Caki2 (cell line): ENCODE measurements around the gene STXBP5. TPM values are rescaled to one million over a fixed set of nuclear protein-coding genes. Genes with fewer than 3 reads are reported as not detected.
A peak's percentile ranks its signal among the peaks of the same experiment; 100 is the strongest.
"Not testable (repeated sequence)": the region's sequence is repeated elsewhere in the genome, so short reads cannot be mapped to it uniquely, and the experiment has no call there.

Source experiments
- DNase-seq: peaks from one replicate; pipeline ENCODE4 v3.0.0-alpha.2; 2015; ENCODE audit warnings: low read depth
- in situ Hi-C: cut with HindIII; loops from 2 replicates; pipeline ENCODE4 v1.10.0; 2016; ENCODE audit warnings: low sequenced_read_pairs, low pct_unique_long_range_greater_than_20kb, mixed read lengths
- total RNA-seq: library from RNA; depleted of rRNA; stranded (reverse); fragments of >200 nt; shearing (Covaris generic); gene quantifications from 2 replicates; pipeline ENCODE4 v1.2.3, GENCODE V29; 2014; ENCODE audit warnings: low replicate concordance

STXBP5 gene
- total RNA-seq, 1 experiment from 2014 or later, result 8.3 TPM

DNA sequence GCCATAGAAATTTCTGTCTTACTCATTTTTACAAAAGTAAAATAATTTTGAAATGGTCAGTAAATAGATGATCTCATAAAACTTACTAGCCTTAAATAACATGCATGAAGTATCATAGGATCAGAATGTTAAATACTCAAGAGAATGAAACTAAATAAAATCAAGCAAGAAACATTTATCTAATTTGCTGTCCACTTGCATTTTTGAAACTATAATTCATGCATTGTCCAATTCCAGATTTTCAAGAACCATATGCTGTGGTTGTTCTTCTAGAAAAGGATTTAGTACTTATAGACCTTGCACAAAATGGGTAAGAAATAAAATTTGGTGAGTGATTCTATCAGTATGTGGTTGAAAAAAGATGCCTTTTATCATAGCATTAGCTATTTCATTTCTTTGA, 107.0 kb downstream of the STXBP5 start:
- in situ Hi-C loops, result no loop called here
- DNase-seq, result no peak

DNA sequence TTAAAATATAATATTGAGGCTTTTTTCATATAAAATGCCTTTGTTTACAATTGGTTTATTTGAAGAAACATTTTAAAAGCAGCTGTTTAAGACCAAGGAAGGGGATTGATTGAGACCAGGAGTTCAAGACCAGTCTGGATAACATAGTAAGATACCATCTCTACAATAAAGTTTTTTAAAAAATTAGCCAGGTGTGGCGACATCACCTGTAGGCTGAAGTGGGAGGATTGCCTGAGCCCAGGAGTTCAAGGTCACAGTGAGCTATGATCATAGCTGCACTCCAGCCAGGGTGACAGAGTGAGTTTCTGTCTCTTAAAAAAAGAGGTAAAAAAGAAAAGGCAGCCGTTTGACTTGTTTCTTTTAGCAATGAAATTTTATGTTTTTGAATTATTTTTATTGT, 117.0 kb downstream of the STXBP5 start:
- DNase-seq, result no peak
- in situ Hi-C loops, result no loop called here

DNA sequence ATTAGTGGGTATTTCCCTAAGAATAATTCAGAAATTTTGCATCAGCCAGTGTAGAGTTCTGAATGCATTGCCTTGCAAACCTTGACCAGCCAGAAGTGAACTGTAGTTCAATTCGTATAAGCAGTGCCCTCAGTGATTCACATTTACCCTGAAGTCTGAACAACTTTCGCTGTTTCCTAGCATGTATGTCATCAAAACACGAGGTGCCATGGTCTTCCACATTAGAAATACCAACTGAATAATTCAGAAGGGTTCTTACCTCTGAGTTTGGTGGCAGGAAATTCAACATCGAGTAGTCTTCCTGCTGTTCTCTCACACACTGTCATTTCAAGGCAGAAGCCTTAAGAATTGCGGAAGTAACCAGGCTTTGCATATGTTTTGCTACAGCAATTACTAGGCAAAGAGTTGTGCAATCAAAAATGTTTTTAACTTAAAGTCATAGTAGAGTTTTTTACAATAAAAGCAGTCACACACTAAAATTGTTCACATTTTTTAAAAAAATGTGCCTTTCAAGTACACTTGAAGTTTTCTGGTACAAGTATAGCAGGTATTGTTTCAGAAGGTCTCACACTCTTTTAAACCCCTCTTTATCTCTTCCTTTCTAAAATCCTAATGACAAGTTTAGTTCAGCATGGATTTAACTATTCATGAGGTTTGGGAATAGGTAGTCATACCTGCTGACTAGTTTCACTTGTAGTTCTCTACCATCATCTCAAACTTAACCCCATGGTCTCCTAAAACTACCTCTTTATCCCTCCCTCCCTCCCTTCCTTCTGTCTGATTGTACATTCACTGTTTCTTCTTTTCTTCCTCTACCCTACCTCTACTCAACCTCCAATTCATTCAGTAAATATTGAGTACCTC, 118.3 kb downstream of the STXBP5 start:
- in situ Hi-C loops, result no loop called here

DNA sequence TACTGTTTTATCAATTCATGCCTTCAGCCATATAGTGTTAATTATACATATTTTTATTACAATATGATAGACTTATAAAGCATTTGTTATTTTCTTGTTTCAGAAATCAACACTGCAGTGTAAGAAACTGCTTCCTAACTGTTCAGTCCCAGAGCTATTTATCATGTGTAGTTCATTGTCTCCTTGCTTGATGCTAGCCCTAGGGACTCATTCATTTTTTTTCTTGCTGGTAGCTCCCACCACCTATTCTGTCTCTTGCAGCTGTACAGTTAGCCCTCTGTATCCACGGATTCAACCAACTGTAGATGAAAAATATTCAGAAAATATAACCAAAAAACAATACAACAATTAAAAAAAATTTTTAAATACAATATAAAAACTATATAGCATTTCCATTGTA, 121.3 kb downstream of the STXBP5 start:
- DNase-seq, result no peak
- in situ Hi-C loops, result no loop called here

More for the DNA sequence above, 118.3 kb downstream of the STXBP5 start:
- no peak for DNase-seq

DNA sequence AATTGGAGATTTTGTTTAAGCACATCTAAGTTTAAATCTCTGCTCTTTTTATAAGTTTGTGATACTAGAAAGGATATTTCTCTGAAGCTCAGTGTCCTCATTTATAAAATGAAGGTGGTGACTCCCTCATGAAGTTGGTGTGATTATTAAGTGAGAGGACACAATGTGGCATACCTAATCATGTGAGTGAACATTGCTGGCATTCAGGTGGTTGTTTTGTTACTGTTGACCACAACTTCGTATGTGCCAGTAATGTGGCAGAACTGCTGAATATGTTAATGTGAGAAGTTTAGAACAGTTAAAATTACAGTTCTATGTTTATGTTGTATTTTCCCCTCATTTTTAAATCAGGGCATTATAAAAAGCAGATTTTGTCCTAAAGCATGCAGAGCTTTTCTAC, 127.2 kb downstream of the STXBP5 start:
- DNase-seq, result no peak
- in situ Hi-C loops, result no loop called here

DNA sequence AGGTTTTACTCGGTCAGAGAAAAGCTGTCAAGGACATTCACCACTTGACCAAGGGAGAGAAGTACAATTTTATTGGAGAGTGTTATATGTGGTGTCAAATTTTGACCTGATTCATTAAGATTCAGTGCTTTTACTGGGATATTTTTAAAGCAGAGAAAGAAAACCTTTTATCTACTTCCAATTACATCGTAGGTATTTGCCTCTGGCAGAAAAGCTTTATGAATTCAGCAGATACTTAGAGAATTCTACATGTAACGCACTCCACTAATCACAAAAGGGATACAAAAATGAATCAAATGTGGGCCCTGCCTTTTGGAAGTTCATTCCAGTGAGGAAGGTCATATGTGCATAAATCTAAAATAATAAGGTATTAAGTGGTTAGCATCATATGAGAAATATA, 133.7 kb downstream of the STXBP5 start:
- DNase-seq, result no peak
- in situ Hi-C loops, result no loop called here

DNA sequence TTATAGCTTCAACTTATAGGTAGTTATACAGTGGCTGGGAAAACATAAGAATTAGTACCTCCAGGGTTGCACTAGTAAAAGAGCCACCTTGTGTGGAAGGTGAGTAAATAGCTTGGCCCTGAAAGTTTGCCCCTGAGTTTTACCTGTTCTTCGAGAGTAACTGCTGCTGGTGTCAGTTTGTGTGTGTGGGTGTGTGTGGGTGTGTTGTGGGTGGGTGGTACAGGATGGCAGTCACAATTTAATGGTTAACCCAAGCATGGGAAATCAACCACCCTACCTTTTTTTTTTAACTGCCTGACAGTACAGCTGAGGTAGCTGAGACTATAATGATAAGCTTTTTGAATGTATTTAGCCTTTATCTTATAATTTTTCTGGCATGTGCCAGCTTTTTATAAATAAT, 137.3 kb downstream of the STXBP5 start:
- in situ Hi-C loops, result no loop called here
- DNase-seq, result no peak

DNA sequence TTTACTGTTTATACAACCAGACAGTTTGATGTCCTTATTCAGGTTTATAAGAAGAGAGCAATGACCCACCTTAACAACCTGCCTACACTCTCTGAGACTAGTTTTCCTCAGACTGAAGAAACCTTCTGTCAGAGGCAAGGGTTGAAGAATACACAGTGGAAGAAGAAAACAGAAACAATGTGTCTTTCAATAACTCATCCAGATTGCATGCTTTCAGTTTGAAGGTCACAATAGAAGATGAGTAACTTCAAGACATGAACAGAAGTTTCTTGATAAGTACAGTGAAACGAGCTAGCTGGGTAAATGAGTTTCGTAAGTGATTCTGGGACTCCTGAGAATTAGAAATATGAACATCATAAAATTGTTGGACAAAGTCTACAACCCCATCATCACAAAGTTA, 141.7 kb downstream of the STXBP5 start:
- no peak for DNase-seq
- in situ Hi-C loops, result no loop called here

DNA sequence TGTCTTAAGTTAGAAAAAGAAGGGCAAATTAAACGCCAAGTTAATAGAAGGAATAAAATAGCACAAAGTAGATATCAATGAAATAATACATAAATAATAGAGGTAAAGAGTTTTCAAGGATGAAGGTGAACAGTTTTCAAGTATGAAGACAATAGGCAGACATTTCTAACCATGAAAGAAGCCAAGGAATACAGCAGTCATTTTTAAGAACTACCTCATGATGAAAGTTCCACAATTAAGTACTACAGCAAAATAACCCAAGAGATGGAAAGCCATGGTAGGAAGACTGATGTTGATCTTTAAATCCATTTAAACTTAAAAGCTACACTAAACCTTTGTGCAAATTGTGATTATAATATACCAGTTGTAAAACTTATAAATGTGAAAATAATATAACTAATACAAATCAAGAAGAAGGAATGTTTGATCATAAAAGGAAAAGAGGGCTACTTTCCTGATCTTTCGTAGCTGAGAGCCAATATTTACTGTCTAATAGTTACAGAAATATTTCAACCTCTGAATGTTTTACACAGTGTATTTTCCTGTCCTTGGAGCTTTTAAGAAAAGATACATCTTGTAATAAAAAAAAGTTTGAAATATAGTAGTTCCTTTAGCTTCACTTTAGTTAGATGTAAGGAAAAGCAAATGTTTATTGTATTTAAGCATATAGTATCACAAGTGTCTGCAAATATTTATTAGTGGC, 143.1 kb downstream of the STXBP5 start:
- in situ Hi-C loops, result no loop called here
- no peak for DNase-seq

DNA sequence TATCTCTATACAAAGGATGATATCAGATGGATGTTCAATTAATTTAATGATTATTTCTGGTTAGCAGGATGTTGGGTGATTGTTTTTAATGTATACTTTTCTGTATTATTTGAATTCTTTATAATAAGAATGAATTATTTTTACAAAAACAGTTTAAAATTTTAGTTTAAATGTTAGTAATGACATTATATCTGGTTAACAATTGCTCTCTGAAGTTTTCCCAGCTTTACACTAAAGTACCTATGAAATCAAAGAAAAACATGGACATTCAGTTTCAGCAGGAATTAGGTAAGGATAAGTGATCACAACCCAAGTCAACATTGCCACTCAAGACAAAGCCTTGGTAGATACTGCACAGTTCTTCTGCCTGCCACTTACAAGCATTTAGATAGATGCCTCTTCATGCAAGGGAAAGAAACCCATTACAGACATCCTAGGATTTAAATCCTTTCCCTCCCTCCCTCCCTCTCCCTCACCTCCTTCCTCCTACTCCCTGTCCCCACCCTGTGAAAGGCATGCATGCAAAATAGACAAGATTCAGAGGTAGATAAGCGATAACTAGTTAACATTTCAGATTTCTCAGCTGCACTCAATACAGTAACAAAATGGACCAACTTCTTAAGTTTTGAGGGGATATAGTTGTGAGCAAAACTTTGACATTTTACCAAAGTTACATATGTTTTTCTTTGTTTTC, 143.8 kb downstream of the STXBP5 start:
- DNase-seq, result no peak
- in situ Hi-C loops, result no loop called here

DNA sequence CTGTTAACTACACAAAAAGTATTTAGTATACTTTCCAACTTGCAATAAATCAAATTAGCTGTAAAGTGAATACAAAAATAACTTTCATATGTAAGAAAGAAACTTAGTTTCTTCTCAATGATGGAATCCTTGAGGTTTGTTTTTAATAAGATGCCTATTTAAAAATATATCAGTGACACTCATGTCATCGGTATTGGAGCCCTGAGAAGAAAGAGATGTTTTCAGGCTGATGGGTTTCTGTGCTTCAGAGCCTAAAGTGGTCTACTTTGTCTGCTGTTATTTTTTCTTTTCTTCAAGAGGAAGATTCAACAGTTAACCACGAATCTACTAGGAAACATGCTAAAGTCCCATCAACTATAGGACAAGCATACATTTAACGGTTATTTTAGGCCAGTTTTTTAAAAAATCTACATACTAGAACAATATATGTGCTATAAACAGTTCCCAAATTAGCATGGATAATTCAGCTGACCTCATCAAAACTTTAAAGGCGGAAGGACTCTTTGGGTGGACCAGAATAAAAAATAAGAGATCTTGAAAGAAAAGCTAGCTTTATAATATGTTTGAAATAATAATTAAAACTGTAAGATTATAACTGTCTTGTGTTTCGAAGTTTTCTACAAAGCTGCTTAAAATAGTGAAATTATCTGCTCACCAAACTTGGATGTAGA, 157.2 kb downstream of the STXBP5 start:
- in situ Hi-C loops, result no loop called here
- DNase-seq, result no peak

DNA sequence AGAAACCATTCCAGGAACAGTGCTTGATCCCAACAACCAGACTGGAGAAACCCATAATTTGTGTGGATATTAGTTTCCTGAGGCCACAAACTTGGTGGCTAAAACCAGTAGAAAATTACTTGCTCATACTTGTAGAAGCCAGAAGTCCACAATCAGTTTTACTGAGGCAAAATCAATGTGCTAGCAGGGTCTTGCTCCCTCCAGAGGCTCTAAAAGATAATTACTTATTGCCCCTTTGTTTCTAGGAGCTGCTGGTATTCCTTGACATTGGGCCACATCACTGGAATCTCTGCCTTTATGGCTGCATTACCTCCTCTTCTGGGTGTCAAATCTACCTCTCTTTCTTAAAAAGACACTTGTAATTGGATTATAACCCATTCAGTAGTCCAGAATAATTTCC, 162.1 kb downstream of the STXBP5 start:
- in situ Hi-C loops, result no loop called here
- no peak for DNase-seq

DNA sequence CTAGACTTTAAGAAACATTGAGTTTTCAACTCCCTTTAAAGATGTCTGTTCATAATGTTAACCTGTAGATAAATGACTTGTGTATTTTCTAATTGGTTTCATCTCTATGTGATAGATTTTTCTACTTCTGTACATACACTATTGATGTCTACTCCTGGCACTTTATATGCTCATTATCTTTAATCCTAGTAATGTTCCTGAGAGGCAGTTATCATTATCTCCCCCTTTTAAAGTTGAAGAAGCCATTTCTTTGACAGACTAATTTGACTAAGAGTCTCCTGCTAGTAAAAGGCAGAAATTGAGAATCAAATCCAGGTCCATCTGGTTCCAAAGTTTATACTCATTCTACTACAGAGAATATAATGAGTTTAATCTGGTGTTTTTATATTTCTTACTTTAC, 167.1 kb downstream of the STXBP5 start:
- in situ Hi-C loops, result no loop called here
- no peak for DNase-seq

DNA sequence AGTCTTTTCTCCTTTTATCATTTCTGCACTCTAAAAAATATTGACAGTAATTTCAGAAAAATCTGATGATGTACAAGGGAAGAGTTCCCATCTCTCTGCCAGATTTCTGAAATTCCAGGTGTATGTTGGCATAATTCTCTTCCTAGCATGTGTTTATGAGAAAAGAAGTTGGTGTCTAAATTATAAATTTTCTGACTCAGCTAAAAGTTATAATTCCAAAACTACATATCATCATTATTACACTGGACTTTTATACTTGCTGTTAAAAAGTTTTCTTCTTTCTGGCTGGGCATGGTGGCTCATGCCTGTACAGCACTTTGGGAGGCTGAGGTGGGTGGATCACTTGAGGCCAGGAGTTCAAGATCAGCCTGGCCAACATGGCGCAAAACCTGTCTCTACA, 168.6 kb downstream of the STXBP5 start:
- in situ Hi-C loops, result no loop called here
- DNase-seq, result no peak

DNA sequence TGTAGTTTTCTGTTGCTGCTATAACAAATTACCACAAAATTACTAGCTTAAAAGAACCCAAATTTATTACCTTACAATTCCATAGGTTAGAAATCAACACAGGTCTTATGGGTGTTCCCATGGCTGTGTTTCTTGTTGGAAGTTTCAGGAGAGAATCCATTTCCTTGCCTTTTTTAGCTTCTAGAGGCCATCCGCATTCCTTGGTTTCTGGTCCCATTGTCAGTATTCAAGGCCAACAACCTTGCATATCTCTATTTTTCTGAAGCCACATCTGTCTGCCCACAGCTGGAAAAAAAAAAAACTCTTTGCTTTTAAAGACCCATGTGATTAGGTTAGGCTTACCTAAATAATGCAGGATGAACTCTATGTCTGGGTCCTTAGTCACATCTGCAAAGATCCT, 174.6 kb downstream of the STXBP5 start:
- in situ Hi-C loops, result no loop called here
- no peak for DNase-seq

DNA sequence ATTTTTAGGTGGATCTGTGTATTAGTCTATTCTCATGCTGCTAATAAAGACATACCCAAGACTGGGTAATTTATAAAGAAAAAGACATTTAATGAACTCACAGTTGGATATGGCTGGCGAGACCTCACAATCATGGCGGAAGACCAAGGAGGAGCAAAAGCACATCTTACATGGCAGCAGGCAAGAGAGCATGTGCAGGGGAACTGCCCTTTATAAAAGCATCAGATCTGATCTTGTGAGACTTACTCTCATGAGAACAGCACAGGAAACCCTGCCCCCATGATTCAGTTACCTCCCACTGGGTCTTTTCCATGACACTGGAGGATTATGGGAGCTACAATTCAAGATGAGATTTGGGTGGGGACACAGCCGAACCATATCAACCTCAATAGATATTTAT, 176.6 kb downstream of the STXBP5 start:
- in situ Hi-C loops, DNase-seq: not testable (repeated sequence)

DNA sequence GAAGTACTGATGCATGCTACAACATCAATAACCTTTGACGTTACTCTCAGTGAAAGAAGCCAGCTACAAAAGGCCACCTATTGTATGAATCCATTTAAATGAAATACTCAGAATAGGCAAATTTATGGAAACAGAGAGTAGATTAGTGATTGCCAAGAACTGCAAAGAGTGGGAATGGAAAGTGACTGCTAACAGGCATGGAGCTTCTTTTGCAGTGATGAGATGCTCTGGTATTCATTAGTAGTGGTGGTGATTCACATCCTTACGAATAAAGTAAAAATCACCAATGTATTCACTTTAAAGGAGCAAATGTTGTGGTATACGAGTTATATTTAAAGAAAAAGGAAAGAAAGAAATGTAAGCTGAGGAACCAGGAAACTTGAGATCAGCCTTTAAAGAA, 177.5 kb downstream of the STXBP5 start:
- in situ Hi-C loops, result no loop called here
- DNase-seq, result no peak

DNA sequence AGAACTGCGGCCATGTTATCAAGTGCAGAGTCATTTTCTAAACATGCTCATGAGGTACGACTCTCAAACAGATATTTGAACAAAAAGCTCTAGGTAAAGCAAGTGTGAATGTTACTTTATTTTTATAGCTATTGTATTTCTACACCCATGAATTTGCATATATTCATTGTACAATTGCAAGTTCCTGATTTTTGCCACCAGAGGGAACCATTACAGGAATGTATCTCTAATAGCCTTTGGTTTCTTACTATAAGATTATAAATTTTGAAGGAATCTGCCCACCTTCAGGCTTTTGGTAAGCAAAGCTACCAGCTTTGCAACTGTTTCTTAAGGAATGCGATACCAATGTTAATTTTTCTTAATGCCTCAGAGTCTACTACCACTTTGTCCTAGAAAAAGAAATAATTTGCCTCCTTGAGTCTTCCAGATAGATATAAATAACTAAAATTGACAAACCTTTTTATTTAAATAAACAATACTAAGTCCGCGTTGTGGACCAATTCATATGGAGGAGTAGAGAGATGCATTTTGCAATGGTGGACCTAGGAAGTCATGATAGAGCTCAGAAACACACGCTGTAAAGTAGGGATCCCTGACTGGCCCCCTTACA, 178.8 kb downstream of the STXBP5 start:
- in situ Hi-C loops, result no loop called here
- DNase-seq, result peak; percentile 26
